HG03558 (cell line): Measurements from ENCODE around the gene PAK4.

Source experiments
- ATAC-seq: cut with Tn5 transposase; IDR thresholded peaks from one replicate; pipeline ENCODE4 v1.9.1; 2021; ENCODE audit warnings: moderate number of reproducible peaks; ENCODE audit not compliant: unreplicated experiment; ENCODE audit errors: extremely low read depth

Gene PAK4

DNA sequence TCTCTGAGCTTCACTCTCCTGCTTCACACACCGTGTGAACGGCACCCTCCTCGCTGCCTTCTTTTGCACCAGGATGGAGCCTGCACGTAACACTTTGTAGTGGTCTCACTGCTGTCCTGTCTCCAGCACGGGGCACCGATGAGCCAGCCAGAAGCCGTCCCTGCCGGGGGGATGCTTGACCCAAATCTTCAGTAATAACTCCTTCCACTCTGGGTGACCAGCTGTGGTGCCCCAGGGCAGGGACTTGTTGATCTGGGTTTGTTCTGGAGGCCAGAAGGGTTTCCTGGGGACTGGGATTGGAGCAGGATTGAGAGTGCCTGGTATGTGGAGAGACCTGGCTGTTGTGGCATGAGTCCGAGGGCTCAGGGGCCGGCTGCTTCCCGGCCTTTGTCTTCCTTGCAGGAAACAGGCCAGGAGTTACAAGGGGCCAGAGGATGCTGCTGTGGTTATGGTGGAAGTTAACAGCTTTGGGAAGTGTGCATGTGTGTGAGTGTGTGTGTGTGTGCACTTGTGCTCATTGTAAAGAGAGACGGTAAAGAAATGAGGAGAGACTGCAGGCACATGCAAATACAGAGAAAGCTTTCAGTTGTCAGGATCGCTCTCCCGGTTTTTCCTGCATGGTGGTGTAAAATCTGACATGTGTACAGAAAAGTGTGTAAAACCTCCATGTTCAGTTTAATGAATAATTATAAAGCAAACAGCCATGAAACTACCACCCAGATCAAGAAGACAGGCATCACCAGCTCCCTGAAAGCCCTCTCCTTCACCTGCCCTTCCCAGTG lies 18.9 kb downstream of the PAK4 start:
- no peak for ATAC-seq

DNA sequence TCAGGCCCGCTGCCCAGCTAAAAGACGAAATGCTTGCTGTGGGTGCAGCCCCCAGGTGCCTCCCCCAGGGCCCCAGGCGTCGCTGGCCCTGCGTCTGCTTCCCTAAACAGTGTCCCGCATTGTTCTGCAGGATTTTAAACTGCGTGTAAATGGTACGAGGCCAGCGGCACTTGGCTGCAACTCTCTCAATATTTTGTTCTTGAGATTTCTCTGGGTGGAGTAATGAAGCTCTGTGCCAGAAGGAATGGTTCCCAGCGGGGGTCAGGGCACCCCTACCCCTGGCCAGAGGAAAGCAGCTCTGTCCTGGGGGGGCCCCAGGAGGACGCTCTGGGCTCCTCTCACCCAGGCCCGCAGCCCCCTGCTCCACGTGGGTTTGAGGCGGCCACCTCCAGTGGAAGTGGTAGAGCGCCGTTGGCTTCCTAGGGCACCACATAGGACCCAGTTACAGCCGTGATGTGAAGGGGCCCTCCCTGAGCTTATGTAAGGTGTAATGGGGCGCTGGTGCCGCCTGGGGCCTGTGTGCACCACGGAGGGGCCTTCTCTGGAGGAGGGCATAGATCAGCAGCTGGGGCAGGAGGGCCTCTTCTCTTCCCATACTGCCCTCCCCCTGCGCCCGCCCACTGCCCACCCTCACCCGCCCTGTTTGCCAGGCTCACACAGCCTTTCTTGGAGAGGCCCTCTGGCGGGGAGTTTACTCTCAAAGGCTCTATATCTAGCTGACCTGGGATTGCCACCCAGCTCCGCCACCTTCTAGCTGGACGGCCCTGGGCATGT lies 19.8 kb downstream of the PAK4 start:
- no peak for ATAC-seq

DNA sequence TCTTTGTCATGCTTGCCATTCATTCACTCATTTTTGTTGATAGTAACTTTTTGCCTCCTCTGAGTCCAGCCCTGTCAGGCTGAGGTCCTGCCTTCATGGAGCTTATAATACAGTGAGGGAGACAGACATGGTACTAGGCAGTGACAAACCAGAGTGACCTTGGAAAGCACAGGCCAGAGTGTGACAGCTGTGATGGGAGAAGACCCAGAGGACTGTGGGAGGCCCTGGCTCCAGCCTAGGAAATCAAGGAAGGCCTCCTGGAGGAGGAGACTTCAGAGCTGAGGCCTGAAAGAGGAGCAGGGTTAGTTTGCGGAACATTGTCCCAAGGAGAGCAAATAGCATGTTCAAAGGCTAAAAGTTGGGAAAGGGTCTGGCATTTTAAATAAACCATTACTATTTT lies 20.5 kb downstream of the PAK4 start:
- no peak for ATAC-seq

DNA sequence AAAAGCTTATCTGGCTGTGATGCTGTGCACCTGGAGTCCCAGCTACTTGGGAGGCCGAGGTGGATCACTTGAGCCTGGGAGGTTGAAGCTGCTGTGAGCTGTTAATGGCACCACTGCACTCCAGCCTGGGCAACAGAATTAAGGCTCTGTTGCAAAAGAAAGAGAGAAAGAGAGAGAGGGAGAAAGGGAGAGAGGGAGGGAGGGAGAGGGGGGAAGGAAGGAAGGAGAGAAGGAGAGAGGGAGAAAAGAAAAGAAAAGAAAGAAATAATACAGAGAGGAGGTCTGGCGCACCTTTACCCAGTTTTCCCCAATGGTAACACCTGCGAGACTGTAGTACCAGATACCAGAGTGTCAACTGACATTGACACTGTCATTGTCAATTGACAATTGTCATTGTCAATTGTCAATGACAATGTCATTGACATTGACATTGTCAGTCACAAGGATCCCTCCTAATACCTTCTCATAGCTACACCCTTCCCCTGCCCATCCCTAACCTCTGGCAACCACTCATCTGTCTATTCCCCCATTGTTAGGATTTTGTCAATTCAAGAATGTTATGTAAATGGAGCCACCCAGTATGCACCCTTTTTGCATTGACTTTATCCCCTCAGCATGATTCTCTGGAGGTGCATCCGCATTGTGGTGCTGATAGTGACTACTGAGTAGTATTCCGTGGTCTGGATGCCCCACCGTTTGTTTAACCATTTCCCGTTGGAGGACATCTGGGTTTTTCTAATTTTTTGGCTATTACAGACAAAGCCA lies 21.3 kb downstream of the PAK4 start:
- no peak for ATAC-seq

DNA sequence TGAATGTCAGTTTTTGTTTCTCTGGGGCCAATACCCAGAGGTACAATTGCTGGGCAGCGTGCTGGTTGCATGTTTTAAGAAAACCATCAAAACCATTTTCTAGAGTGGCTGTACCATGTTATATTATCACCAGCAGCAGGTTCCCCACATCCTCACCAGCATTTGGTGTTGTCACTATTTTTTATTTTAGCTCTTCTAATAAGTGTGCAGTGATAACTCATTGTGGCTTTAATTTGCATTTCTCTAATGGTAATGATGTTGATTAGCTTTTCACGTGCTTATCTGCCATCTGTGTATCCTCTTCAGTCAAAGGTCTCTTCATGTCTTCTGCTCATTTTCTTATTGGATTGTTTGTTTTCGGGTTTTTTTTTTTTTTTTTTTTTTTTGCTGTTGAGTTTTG lies 21.9 kb downstream of the PAK4 start:
- ATAC-seq = no peak

DNA sequence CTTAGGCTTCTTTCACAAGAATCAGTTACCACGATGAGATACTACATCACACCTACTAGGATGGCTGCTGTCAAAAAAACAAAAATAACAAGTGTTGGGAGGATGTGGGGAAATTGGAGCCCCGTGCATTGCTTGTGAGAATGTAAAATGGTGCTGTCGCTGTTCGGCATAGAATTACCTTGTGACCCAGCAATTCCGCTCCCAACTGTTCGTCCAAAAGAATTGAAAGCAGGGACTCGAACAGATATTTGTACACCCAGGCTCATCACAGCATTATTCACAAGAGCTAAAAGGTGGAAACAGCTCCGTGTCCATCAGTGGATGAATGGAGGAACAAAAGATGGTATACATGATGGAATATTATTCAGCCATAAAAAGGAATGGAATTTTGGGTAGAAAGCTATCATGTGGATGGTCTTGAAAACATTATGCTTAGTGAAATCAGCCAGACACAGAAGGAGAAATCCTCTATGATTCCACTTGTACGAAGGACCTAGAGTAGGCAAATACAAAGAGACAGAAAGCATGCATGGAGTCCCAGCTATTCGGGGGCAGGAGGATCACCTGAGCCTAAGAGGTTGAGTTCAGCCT lies 23.4 kb downstream of the PAK4 start:
- no peak for ATAC-seq

DNA sequence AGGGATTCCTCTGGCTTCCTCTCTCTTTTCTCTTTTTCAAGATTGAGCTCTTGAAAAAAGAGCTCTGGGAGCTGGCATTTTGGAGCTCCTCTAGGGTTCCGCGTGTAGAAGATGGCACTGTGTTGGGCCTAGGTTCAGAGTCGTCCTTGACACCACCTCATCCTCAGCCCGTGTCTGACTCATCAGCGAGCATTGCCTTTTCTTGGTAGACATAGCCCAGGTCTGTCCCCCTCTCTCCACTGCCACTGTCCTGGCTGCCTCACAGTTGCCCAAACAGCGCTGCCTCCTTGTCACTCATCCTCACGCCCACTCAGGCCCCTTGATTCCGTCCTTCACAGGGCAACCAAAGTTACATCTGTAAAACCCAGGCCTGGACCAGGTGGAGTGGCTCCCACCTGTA lies 24.6 kb downstream of the PAK4 start:
- ATAC-seq = no peak

DNA sequence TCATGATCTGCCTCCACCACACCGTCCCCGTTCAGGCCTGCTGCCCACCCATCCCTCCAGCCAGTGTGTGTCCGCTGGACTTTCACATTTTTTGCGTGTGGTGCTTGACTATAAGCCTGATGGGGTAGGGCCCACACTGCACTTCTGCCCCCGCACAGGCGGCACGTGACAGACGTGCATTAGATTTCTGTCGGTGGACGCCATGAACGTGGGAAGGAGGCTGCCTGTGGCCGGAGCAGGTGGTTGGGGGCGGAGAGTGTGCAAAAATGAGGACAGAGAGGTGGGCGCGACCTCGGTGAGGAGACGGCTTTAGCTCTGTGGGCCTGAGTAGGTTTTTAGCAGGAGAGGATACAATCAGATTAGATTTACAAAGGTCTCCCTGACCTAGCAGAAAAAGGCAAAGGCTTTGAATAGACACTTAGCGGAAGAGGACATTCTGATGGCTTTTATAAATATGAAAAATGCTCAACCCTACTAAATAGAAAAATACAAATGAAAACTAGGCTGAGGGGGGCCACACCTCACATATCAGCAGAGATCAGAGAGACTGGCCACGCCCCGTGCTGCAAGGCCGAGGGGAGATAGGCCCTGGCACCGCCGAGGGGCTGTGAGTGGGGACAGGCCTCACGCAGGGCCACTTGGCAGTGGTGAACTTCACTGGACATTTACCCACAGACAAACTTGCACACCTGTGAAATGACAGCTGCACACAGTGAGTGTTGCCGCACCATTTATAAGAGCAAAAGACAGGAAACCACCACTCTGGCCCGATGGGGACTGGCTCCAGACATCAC lies 25.4 kb downstream of the PAK4 start:
- ATAC-seq = no peak

DNA sequence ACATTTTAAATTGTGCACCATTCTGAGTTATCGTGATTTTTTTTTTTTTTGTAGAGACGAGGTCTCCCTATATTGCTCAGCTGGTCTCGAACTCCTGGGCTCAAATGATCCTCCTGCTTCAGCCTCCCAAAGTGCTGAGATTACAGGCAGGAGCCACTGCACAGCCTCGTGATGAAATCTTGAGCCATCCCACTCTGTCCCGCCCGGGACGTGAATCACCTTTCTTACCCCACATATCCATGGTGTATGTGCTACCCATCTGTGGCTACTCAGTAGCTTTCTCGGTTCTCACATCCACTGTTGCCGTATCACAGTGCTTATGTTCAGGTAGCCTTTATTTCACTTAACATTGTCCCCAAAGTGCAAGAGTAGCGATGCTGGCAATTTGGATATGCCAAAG lies 26.5 kb downstream of the PAK4 start:
- ATAC-seq = no peak

DNA sequence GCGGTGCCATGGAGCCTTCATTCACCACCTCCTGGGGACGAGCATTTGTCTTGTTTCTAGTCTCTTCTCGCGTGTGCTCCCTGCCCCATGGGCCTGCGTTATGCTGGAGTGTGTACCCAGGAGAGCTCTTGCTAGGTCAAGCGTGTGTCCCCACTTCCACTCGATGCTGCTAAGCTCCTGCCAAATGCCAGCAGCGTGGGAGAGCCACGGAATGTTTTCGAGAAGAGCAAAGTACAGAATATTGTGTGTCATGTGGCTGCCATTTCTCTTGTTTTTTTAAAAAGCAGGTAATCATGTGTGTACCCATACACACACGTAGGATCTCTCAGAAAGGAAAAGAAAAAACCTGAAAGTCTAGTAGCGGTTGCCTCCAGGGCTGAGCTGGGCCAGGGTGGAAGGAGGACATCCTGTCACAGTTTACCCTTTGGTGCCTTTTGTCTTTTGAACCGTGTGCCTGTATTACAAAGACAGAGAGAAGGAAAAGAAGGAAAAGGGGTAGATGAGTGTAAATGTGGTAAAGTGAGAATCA lies 28.6 kb downstream of the PAK4 start:
- ATAC-seq = no peak

DNA sequence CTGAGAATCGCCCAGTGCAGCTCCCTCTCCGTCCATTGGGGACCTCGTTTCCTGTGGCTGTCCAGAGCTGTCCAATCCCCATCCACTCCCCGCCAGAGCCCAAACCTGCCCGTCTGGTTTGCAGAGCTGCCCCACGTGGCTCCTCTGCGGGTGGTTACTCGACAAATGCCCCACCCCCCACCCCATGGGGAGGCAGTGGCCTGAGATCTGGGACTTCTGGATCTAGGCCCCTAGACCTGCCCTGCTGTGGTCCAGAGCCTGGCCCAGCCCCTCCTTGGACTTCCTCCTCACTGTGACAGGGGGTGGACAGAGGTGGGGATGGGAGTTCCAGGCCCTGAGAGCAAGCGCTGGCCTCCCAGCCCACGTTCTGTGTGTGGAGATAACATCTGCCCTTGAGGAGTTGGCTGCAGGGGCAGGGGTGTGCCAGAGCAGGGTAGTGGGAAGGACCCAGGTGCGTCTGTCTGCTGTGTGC lies 29.1 kb downstream of the PAK4 start:
- ATAC-seq = no peak

DNA sequence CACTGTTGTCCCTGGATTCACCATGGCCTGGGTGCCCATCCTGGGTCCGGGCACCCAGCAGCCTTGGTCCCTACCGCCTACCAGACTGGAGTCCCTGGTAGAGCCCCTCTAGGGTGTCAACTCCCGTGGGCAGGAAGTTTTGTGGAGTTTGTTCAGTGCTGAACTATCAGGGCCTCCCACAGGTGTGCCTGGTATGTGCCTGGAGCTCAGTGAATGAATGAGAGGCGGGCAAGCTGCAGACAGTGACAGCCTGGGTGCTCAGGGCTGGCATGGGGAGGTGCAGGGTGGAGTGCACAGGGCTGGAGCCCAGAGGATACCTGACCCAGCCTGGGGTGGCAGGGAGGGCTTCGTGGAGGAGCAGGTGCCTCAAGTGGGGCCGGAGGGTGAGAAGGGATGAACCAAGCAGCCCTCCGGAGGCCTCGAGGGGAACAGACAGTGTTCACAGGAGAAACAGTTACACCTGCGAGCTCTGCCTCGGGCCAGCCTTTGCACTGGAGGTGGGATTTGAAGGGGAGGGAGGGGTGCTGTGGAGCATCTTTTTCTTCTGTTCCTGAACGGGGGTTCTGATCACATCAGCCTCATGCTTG lies 29.6 kb downstream of the PAK4 start:
- no peak for ATAC-seq

DNA sequence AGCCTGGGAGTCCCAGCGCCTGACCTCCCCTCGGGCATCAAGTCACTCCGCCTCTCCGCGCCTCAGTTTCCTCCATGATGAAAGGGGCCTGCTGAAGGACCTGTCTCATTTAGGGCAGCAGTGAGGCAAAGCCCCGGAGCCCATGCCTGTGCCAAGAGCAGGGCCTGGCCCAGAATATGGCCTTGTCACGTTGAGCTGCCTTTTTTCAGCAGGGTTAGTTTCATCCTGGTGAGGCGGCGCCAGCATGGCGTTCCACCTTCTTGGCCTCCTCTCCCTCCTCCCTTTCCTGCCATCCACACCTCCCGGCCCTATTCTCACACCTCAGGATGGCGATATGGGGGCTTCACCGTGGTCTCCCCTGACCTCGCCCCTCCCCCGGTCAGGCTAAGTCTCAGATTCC lies 30.2 kb downstream of the PAK4 start:
- ATAC-seq = no peak

DNA sequence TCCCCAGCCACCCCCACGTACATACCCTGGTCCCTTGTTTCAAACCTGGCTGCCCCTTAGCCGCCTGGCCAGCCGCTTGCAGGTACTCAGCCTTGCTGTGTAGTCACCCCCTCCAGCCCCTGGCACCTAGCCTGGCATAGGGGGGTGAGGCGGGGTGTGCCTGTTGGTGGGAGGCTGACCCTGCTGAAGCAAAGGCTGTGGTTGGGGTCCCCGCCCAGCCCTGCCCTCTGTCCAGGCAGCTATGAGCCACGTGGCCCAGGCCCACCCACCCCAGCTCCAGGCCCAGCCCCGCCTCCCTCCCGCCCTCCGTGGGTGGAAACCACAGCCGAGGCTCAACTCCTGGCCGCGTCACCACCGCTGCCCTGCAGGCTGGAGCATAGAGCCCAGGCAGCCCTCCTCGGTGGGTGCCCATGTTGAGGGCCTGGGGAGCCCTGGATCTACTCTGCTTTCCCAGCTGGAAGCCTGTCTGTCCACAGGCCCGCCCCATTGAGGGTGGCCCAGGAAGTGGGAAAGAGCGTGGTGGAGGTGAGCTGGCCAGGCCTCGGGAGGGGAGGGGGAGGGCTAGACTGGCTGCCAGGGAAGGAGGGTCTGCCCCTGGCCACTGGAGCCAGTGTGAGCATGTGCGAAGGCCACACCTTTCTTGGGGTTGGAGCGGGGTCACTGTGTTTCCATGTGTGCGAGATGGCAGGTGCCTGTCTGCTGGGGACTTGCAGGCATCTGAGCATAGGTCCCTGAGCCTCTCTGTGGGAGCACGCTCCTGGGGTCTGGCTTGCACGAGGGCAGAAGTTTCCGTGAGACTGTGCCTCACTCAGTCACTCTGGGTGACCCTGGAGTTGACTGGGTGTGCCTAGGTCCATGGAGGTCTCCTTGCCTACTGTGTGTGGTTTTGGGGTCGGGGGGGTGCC lies 31.0 kb downstream of the PAK4 start:
- ATAC-seq = no peak

DNA sequence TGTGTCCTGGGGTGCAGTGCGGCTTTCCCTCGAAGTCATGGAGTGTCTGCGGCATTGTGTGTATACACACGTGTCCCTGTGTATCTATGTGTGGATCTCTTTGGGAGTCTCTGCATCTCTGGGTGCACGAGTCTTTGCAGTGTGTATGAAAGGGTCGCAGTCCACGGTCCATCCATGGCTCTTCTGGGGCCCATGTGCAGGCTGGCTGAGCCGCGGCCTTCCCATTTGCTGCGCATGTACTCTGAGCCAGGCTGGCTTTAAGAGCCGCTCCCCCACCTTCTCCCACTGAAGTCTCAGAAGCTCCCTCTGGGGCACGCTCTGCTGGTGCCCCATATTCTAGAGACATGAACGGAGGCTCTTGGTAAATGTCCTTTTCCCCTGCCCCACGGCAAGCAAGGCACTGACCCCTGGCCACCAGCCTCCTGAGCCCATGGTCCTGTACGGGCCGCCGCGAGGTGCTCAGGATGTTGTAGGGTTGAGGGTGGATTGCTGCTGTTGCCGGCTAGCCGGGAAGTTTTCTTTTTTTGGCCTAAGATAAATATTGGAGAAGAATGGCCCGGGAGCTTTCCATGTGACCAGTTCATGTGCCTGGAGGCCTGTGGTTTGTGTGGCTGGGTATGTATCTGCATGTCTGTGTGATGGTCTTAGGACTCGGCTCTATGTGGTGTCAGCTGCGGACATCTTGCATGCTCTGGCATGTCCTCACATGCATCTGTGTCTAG lies 31.9 kb downstream of the PAK4 start:
- ATAC-seq = no peak

DNA sequence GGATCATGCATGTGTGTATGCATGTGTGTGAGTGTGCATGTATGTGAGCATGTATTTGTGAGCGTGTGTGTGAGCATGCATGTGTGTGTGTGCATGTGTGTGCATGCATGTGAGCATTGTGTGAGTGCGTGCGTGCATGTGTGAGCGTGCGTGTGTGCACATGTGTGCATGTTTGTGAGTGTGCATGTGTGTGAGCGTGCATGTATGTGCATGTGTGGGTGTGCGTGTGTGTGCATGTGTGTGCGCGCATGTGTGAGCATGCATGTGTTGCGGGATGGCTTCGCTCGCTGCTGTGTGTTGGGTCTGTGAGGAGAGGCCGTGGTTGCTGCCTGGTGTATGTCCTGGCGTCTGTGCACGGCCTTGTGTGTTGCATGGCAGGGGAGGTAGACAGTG lies 32.4 kb downstream of the PAK4 start:
- ATAC-seq = no peak

DNA sequence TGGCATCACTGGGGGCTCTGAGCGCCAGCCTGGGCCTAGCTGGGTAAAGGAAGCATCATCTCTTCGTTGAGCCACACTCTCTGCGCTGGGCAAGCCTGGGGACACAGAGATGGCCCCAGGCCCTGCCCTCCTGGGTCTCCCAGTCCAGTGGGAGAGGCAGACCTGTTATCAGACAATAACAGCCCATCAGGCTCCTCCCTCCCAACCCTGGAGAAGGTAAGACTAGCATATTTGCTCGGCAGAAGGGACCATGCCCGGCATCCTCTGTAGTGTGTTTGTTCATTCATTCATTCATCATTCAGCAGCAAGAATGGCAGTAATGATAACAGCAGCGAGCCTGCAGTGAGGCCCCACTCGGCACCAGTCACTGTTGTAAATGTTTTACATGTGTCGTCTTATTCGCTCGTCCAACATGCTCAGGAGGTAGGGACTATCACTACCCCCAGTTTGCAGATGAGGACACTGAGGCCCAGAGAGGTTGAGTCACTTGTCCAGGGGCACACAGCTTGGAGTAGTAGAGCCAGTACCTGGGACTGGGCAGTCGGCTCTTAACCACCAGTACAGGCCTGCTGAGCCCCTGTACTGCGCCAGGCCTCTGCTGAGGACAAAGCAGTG lies 33.2 kb downstream of the PAK4 start:
- no peak for ATAC-seq
